GM23338 (cell line): ENCODE measurements around the gene HIVEP3. TPM values are rescaled to one million over a fixed set of nuclear protein-coding genes. Genes with fewer than 3 reads are reported as not detected.

Experiments used
- ATAC-seq: fragments of 200-7000 bp; cut with Tn5 transposase; 3 replicates; pipeline ENCODE4 v1.9.1; 2020
- DNase-seq: peaks from one replicate; pipeline ENCODE4 v3.0.0-alpha.2; 2015; ENCODE audit warnings: low spot score
- H2AFZ ChIP-seq: fragments of 200-600 bp; sonication (generic); 2 replicates; pipeline ENCODE4 v1.8.0; 2016; ENCODE audit warnings: antibody characterized with exemption, mild to moderate bottlenecking, moderate library complexity
- H3F3A ChIP-seq: fragments of 200-600 bp; sonication (generic); replicated peaks from 2 replicates; pipeline ENCODE4 v1.8.0; 2017; ENCODE audit warnings: antibody characterized with exemption, mixed run types, low read depth
- H3K27ac ChIP-seq: fragments of 200-600 bp; sonication (generic); 2 replicates; pipeline ENCODE4 v1.6.1; 2016; ENCODE audit warnings: low read depth
- H3K27me3 ChIP-seq: fragments of 200-600 bp; sonication (generic); 2 replicates; pipeline ENCODE4 v1.8.0; 2016; ENCODE audit warnings: mild to moderate bottlenecking, mixed run types, moderate library complexity; ENCODE audit not compliant: insufficient read depth
- H3K36me3 ChIP-seq: fragments of 200-600 bp; sonication (generic); 2 replicates; pipeline ENCODE4 v1.8.0; 2016; ENCODE audit warnings: mild to moderate bottlenecking; ENCODE audit not compliant: insufficient read depth
- H3K4me1 ChIP-seq: fragments of 200-600 bp; sonication (generic); 2 replicates; pipeline ENCODE4 v1.8.0; 2016; ENCODE audit warnings: mild to moderate bottlenecking, moderate library complexity; ENCODE audit not compliant: insufficient read depth
- H3K4me2 ChIP-seq: fragments of 200-600 bp; sonication (generic); 2 replicates; pipeline ENCODE4 v1.7.1; 2017; ENCODE audit warnings: mixed run types
- H3K4me3 ChIP-seq: fragments of 200-600 bp; sonication (generic); 2 replicates; pipeline ENCODE4 v1.6.1; 2016; ENCODE audit warnings: mixed run types
- H3K79me2 ChIP-seq: fragments of 200-600 bp; sonication (generic); replicated peaks from 2 replicates; pipeline ENCODE4 v1.8.0; 2017; ENCODE audit warnings: mild to moderate bottlenecking; ENCODE audit not compliant: insufficient read depth
- H3K9me2 ChIP-seq: fragments of 200-600 bp; sonication (generic); 2 replicates; pipeline ENCODE4 v1.8.0; 2017; ENCODE audit not compliant: insufficient read depth
- H4K20me1 ChIP-seq: fragments of 200-600 bp; sonication (generic); replicated peaks from 2 replicates; pipeline ENCODE4 v1.8.0; 2017; ENCODE audit warnings: mild to moderate bottlenecking; ENCODE audit not compliant: insufficient read depth
- H3K27ac Mint-ChIP-seq: 2 replicates; pipeline ENCODE4 v1.8.0; 2020; ENCODE audit warnings: inconsistent platforms, mild to moderate bottlenecking, moderate library complexity, mixed read lengths
- H3K27me3 Mint-ChIP-seq: 3 replicates; pipeline ENCODE4 v1.8.0; 2022; ENCODE audit warnings: low read depth, mild to moderate bottlenecking, moderate library complexity, mixed read lengths, inconsistent platforms; ENCODE audit not compliant: insufficient read depth, poor library complexity
- H3K36me3 Mint-ChIP-seq: 3 replicates; pipeline ENCODE4 v1.8.0; 2021; ENCODE audit warnings: low read depth, mild to moderate bottlenecking, inconsistent platforms, moderate library complexity, mixed read lengths
- H3K4me1 Mint-ChIP-seq: 3 replicates; pipeline ENCODE4 v1.8.0; 2020; ENCODE audit warnings: mild to moderate bottlenecking, inconsistent platforms, mixed read lengths
- H3K4me3 Mint-ChIP-seq: 3 replicates; pipeline ENCODE4 v1.8.0; 2021; ENCODE audit warnings: moderate library complexity, mild to moderate bottlenecking, inconsistent platforms, mixed read lengths
- H3K9me3 Mint-ChIP-seq: 3 replicates; pipeline ENCODE4 v1.8.0; 2020; ENCODE audit warnings: moderate library complexity, mild to moderate bottlenecking, inconsistent platforms, mixed read lengths
- CTCF ChIP-seq, 2 experiments: fragments of 200-600 bp in 1 of 2; sonication (generic) in 1 of 2; conservative IDR thresholded peaks; 2 replicates each; pipeline versions ENCODE4 v1.5.1 to v1.6.1; 2016 to 2017; ENCODE audit warnings: antibody characterized with exemption in 2 of 2, low read depth in 2 of 2, mild to moderate bottlenecking in 2 of 2, moderate library complexity in 1 of 2
- EZH2phosphoT487 ChIP-seq: fragments of 200-600 bp; sonication (generic); IDR thresholded peaks from one replicate; pipeline ENCODE4 v1.8.1; 2018; ENCODE audit warnings: antibody characterized with exemption; ENCODE audit not compliant: unreplicated experiment
- NANOG ChIP-seq: IDR thresholded peaks from 2 replicates; pipeline ENCODE4 v1.6.1; 2016; ENCODE audit warnings: antibody characterized with exemption, borderline replicate concordance
- POLR2AphosphoS5 ChIP-seq: IDR thresholded peaks from 2 replicates; pipeline ENCODE4 v1.6.1; 2016; ENCODE audit warnings: antibody characterized with exemption, low read depth
- STAT1 ChIP-seq: IDR thresholded peaks from one replicate; pipeline ENCODE4 v1.6.1; 2016; ENCODE audit warnings: antibody characterized with exemption; ENCODE audit not compliant: unreplicated experiment
- ZNF114 ChIP-seq: fragments of 250-450 bp; sonication (Bioruptor Pico); IDR thresholded peaks from 2 replicates; pipeline ENCODE4 v1.5.0; 2020; ENCODE audit warnings: mild to moderate bottlenecking, moderate library complexity
- polyA plus RNA-seq: library from polyadenylated mRNA; unstranded; fragments of >200 nt; fragmentation: Nextera tagmentation; extraction: Ambion mirVana; gene quantifications from 2 replicates; pipeline ENCODE4 v1.2.1, GENCODE V29; 2016
- total RNA-seq: library from RNA; depleted of rRNA; stranded (reverse); fragments of >200 nt; shearing (Covaris generic); gene quantifications from 2 replicates; pipeline ENCODE4 v1.2.3, GENCODE V29; 2014
- TF ChIP-seq, protein P1 (sequence below): IDR thresholded peaks from one replicate; pipeline ENCODE4 v1.6.1; 2018; ENCODE audit warnings: antibody characterized with exemption; ENCODE audit not compliant: unreplicated experiment

Gene HIVEP3
- total and polyA plus RNA-seq, 2 experiments from 2014 or later = 0.14 to 0.24 TPM

DNA sequence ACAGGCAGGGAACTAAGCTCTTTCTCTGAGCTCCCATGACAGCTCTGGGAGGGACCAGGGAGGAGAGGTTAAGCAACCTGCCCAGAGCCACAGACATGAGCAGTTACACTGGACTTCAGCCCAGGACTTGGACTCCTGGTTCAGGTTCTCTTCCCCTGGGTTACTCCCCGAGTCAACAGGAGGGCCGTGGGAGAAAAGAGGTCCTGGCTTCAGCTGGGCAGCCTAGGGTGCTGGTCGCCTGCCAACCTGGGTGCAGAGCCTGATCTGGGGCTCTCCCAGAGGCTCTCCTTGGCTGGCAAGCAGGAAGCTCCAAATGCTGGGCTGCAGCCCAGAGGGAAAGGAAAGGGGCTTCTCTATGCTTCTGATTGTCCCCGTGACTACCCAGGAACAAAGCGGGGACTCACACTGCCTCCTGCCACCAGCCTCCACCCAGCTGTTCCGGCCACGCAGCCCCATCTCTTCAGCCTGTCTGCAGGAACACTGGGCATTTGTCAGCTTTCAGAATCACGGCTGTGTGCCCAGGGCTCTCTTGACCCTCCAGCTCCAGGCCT, 141.8 kb downstream of the HIVEP3 start (continued):
- TF ChIP-seq, protein P1, sequence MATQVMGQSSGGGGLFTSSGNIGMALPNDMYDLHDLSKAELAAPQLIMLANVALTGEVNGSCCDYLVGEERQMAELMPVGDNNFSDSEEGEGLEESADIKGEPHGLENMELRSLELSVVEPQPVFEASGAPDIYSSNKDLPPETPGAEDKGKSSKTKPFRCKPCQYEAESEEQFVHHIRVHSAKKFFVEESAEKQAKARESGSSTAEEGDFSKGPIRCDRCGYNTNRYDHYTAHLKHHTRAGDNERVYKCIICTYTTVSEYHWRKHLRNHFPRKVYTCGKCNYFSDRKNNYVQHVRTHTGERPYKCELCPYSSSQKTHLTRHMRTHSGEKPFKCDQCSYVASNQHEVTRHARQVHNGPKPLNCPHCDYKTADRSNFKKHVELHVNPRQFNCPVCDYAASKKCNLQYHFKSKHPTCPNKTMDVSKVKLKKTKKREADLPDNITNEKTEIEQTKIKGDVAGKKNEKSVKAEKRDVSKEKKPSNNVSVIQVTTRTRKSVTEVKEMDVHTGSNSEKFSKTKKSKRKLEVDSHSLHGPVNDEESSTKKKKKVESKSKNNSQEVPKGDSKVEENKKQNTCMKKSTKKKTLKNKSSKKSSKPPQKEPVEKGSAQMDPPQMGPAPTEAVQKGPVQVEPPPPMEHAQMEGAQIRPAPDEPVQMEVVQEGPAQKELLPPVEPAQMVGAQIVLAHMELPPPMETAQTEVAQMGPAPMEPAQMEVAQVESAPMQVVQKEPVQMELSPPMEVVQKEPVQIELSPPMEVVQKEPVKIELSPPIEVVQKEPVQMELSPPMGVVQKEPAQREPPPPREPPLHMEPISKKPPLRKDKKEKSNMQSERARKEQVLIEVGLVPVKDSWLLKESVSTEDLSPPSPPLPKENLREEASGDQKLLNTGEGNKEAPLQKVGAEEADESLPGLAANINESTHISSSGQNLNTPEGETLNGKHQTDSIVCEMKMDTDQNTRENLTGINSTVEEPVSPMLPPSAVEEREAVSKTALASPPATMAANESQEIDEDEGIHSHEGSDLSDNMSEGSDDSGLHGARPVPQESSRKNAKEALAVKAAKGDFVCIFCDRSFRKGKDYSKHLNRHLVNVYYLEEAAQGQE = no peak
- TF ChIP-seq EZH2phosphoT487 = no peak

- Histone ChIP-seq H3K79me2 (no peaks in the 10 kb centered on the region), H3K4me1 (no peaks in the 10 kb centered on the region), H2AFZ (no peak overlapping the region), H3K9me2 (no peaks in the 10 kb centered on the region), H4K20me1 (no peaks in the 10 kb centered on the region), H3K27me3 (no peaks in the 10 kb centered on the region), H3K4me3 (no peak overlapping the region), H3F3A (no peaks in the 10 kb centered on the region), H3K27ac (no peak overlapping the region), H3K36me3 (no peaks in the 10 kb centered on the region), H3K4me2 (no peak overlapping the region)
- Mint-ChIP-seq H3K9me3 (no peaks in the 10 kb centered on the region; the same call in 2 of the 3 replicates), H3K36me3 (no peaks in the 10 kb centered on the region), H3K4me3 (no peak overlapping the region), H3K27me3 (peaks cover 4% of the 10 kb centered on the region), H3K4me1 (peaks cover 10% of the 10 kb centered on the region; the same call in 2 of the 3 replicates), H3K27ac (no peak overlapping the region)
- ATAC-seq = no peak
- TF ChIP-seq, protein P1 = no peak
- TF ChIP-seq EZH2phosphoT487 = no peak
- DNase-seq = no peak
These were observed 142.7 kb downstream of the HIVEP3 start for GRCh38 chr1:41775956-41776585.

DNA sequence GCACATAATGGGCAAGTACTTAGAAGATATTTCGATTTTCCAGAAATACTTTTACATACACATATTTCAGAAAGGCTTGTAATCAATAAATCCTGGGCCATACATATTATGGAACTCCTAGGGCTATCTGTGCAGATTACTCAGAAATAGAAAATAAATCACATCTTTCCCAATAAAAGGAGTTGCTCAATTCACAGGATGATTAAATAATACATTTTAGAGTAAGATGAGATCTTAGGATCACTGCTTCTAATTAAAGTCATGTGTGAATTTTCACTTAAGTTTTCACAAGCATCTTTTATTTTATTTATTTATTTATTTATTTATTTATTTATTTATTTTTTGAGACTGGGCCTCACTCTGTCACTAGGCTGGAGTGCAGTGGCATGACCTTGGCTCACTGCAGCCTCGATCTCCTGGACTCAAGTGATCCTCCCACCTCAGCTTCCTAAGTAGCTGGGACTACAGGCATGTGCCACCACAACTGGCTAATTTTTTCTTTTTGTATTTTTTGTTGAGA, 144.2 kb downstream of the HIVEP3 start:
- Histone ChIP-seq H2AFZ (no peak overlapping the region), H3K4me1 (no peaks in the 10 kb centered on the region), H3K4me3 (no peak overlapping the region), H3K27me3 (no peaks in the 10 kb centered on the region), H3K79me2 (no peaks in the 10 kb centered on the region), H3K36me3 (no peaks in the 10 kb centered on the region), H3K27ac (no peak overlapping the region), H3K9me2 (no peaks in the 10 kb centered on the region), H4K20me1 (no peaks in the 10 kb centered on the region), H3K4me2 (no peak overlapping the region), H3F3A (no peaks in the 10 kb centered on the region)
- no peaks in the 10 kb centered on the region for H3K36me3 Mint-ChIP-seq
- peaks cover 2% of the 10 kb centered on the region for H3K27me3 Mint-ChIP-seq
- peaks cover under 1% of the 10 kb centered on the region; the same call in 1 of the 3 replicates for H3K4me1 Mint-ChIP-seq
- no peak for ATAC-seq
- no peaks in the 10 kb centered on the region for H3K9me3 Mint-ChIP-seq
- no peak for DNase-seq
- H3K27ac Mint-ChIP-seq = no peak overlapping the region
- no peak overlapping the region for H3K4me3 Mint-ChIP-seq
- TF ChIP-seq STAT1 (no peak), CTCF (conservative IDR thresholded peaks at IDR 0.05; ENCODE audit: low read depth in 2 of 2) (no peak), NANOG (no peak), ZNF114 (no peak), POLR2AphosphoS5 (no peak)
